PFSK-1 (cell line): ENCODE data around the gene RNF149.

Source experiments
- POLR2AphosphoS5 ChIP-seq: IDR thresholded peaks from 2 replicates; pipeline ENCODE4 v1.6.1; 2012; ENCODE audit warnings: low read depth, mild to moderate bottlenecking, control low read depth, low read length, moderate library complexity
- SIN3A ChIP-seq: IDR thresholded peaks from 2 replicates; pipeline ENCODE4 v1.6.1; 2012; ENCODE audit warnings: mild to moderate bottlenecking, low read length, moderate library complexity, borderline replicate concordance; ENCODE audit not compliant: insufficient read depth
- TAF1 ChIP-seq: IDR thresholded peaks from 2 replicates; pipeline ENCODE4 v1.6.1; 2012; ENCODE audit warnings: low read length, control low read depth, borderline replicate concordance; ENCODE audit not compliant: insufficient read depth
- TF ChIP-seq, protein P1 (sequence below), 2 experiments: IDR thresholded peaks; 2 replicates each; pipeline versions ENCODE4 v1.6.1 to v1.8.0; 2011 to 2012; ENCODE audit warnings: low read depth in 2 of 2, low read length in 2 of 2, control low read depth in 1 of 2, inconsistent platforms in 1 of 2, mild to moderate bottlenecking in 1 of 2, moderate library complexity in 1 of 2; ENCODE audit not compliant: insufficient read depth in 1 of 2

DNA sequence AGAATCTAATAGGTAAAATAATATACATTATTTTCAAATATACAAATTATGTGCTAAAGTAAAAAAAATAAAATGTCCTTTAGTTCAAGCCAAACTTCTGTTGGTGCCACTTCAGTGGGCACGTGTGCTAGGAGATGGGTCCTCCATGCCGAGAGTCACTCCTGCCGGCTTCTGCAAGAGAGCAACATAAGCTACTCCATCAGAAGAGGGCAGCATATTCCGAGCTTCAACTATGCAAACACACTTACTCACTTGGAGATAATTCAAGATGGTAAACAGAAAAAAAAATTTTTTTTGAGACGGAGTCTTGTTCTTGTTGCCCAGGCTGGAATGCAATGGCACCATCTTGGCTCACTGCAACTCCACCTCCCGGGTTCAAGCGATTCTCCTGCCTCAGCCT lies 31.4 kb downstream of the RNF149 start:
- TF ChIP-seq, protein P1, sequence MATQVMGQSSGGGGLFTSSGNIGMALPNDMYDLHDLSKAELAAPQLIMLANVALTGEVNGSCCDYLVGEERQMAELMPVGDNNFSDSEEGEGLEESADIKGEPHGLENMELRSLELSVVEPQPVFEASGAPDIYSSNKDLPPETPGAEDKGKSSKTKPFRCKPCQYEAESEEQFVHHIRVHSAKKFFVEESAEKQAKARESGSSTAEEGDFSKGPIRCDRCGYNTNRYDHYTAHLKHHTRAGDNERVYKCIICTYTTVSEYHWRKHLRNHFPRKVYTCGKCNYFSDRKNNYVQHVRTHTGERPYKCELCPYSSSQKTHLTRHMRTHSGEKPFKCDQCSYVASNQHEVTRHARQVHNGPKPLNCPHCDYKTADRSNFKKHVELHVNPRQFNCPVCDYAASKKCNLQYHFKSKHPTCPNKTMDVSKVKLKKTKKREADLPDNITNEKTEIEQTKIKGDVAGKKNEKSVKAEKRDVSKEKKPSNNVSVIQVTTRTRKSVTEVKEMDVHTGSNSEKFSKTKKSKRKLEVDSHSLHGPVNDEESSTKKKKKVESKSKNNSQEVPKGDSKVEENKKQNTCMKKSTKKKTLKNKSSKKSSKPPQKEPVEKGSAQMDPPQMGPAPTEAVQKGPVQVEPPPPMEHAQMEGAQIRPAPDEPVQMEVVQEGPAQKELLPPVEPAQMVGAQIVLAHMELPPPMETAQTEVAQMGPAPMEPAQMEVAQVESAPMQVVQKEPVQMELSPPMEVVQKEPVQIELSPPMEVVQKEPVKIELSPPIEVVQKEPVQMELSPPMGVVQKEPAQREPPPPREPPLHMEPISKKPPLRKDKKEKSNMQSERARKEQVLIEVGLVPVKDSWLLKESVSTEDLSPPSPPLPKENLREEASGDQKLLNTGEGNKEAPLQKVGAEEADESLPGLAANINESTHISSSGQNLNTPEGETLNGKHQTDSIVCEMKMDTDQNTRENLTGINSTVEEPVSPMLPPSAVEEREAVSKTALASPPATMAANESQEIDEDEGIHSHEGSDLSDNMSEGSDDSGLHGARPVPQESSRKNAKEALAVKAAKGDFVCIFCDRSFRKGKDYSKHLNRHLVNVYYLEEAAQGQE (IDR thresholded peaks at IDR 0.05; ENCODE audit: insufficient read depth in 1 of 2, low read depth in 2 of 2, low read length in 2 of 2), result no peak
- TF ChIP-seq TAF1 (no peak), SIN3A (no peak), POLR2AphosphoS5 (no peak)
